Adipocyte (in vitro differentiated cells): ENCODE data around the gene ZBTB20.

Experiments
- DNase-seq: peaks from one replicate; pipeline ENCODE4 v3.0.0-alpha.2; 2015; ENCODE audit warnings: low read depth
- H3K27me3 ChIP-seq: replicated peaks from 2 replicates; pipeline ENCODE4 v1.7.0; 2013; ENCODE audit warnings: mild to moderate bottlenecking, low read length, moderate library complexity; ENCODE audit not compliant: control insufficient read depth, insufficient read depth
- H3K36me3 ChIP-seq: 2 replicates; pipeline ENCODE4 v1.7.0; 2013; ENCODE audit warnings: low read length, mild to moderate bottlenecking, moderate library complexity; ENCODE audit not compliant: control insufficient read depth, insufficient read depth, severe bottlenecking
- H3K4me1 ChIP-seq: 2 replicates; pipeline ENCODE4 v1.7.0; 2013; ENCODE audit warnings: mild to moderate bottlenecking, low read length, moderate library complexity; ENCODE audit not compliant: control insufficient read depth, insufficient read depth
- H3K4me3 ChIP-seq: 2 replicates; pipeline ENCODE4 v1.7.0; 2013; ENCODE audit warnings: mild to moderate bottlenecking, low read length, moderate library complexity
- H3K9ac ChIP-seq: 2 replicates; pipeline ENCODE4 v1.7.0; 2013; ENCODE audit warnings: mild to moderate bottlenecking, low read length, moderate library complexity
- H3K9me3 ChIP-seq: 2 replicates; pipeline ENCODE4 v1.7.0; 2013; ENCODE audit warnings: mild to moderate bottlenecking, low read length, moderate library complexity; ENCODE audit not compliant: control insufficient read depth

The ZBTB20 gene

DNA sequence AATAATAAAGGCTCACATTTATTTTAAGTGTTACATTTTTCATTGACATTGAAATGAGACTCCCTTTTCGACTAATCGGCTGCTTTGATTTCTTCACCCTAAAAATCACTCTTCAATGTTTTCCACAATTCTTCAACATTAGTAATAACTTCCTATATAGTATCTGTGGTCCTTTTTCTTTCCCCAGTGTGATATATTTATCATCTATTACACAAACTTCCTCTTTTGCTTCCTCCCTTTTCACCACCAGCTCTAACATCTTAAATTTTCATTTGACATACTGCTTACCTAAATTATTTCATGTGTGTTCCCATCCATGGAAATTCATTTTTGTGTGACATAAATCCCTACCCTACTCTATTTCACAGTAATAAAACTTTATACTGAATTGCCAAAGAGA, 608.9 kb downstream of the ZBTB20 start:
- Histone ChIP-seq H3K27me3 (no peaks in the 10 kb centered on the region), H3K4me1 (no peaks in the 10 kb centered on the region), H3K9me3 (no peaks in the 10 kb centered on the region), H3K4me3 (no peak overlapping the region), H3K9ac (no peak overlapping the region), H3K36me3 (no peaks in the 10 kb centered on the region)
- no peak for DNase-seq

DNA sequence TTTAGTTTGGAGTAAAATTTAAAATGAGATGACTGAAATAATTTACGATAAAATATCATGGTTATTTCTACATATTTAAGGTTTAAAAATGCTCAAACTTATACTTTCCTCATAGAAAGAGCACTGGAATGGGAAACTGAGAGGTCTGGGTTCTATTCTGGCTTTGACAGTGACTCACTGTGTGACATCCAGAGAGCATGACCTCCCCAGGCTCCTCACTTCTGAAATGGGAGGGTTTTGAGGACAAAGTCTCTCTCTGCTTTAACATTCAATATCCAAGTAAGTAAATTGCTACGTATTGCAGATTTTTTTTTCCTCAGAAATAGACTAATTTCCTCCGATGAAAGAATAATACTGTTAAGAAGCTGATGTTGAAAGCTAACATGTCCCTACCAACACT, 618.6 kb downstream of the ZBTB20 start:
- H3K4me3 ChIP-seq, result no peak overlapping the region
- DNase-seq, result no peak
- no peaks in the 10 kb centered on the region for H3K27me3 ChIP-seq
- H3K9me3 ChIP-seq, result no peaks in the 10 kb centered on the region
- no peak overlapping the region for H3K9ac ChIP-seq
- peaks cover 12% of the 10 kb centered on the region for H3K4me1 ChIP-seq
- peaks cover 12% of the 10 kb centered on the region for H3K36me3 ChIP-seq

DNA sequence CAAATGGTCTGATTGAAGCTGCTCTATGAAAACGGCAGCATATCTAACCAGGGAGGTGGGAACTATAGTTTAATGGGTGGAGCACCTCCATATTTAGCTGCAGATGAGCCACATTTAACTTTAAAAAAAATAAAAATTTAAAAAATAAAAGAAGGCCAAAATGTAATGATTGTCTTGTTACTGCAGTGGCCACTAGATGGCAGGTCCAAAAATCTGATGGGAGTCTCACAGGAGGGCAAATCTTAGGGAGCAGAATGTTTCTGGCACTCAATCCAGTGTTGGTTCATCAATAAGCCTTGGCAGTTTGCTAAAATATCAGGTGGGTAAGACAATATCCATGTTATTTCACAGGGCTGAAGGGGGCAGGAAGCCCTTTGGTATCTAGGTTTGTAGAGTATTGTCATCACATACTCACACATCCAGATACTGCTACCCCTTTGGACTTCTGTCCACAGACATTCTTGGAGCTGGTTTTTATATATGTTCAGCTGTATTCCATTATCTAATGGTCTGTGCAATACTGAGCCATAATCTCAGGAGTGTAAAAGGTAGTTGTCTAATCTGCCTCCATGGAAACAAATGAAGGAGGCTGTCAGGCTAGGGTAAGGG, 619.9 kb downstream of the ZBTB20 start:
- H3K4me1 ChIP-seq, result peaks cover 12% of the 10 kb centered on the region
- peak overlapping the region; percentile 39 for H3K9ac ChIP-seq
- peaks cover 7% of the 10 kb centered on the region for H3K36me3 ChIP-seq
- H3K27me3 ChIP-seq, result no peaks in the 10 kb centered on the region
- no peak overlapping the region for H3K4me3 ChIP-seq
- DNase-seq, result peak; percentile 36
- no peaks in the 10 kb centered on the region for H3K9me3 ChIP-seq

DNA sequence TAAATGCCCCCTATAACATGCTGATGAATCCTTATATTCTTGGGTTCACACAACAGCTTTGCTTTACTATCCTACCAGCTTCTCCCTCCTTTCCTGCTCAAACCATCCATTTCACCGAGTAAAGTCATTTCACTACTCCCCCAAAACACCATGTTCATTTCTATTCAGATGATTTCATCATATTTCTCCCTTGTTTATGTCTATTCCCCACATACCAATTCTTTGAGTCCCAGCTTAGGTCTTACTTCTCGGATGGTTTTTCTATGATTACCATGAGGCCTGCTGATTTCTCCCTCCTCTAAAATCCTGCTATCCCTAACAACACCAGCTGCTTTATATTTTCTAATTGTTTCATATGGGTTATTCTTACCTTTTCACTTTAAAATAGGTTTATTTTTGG, 621.8 kb downstream of the ZBTB20 start:
- Histone ChIP-seq H3K27me3 (no peaks in the 10 kb centered on the region), H3K4me1 (peaks cover 12% of the 10 kb centered on the region), H3K9ac (no peak overlapping the region), H3K4me3 (no peak overlapping the region), H3K9me3 (no peaks in the 10 kb centered on the region), H3K36me3 (peaks cover 7% of the 10 kb centered on the region)
- peak; percentile 30 for DNase-seq

DNA sequence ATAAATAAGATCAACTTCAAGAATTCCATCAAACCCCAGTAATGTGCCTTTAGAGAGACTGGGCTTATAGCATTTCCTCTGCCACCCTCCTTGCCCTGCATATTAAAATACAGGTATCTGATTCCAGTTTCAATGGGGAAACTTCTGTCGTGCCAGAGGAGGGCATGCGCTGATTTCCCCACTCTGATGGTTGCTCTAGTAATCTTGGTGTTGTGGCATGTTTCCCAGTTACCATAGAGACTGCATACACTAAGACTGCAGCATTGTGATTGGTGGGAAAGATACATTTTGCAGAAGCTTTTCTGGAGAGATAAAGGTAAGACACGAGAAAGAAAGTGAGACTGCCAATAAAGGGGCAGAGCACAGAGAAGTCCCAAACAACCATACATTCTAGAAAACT, 627.7 kb downstream of the ZBTB20 start:
- H3K36me3 ChIP-seq, result no peaks in the 10 kb centered on the region
- H3K4me1 ChIP-seq, result peaks cover 21% of the 10 kb centered on the region
- no peaks in the 10 kb centered on the region for H3K9me3 ChIP-seq
- no peak overlapping the region for H3K9ac ChIP-seq
- no peaks in the 10 kb centered on the region for H3K27me3 ChIP-seq
- no peak overlapping the region for H3K4me3 ChIP-seq
- peak; percentile 59 for DNase-seq

DNA sequence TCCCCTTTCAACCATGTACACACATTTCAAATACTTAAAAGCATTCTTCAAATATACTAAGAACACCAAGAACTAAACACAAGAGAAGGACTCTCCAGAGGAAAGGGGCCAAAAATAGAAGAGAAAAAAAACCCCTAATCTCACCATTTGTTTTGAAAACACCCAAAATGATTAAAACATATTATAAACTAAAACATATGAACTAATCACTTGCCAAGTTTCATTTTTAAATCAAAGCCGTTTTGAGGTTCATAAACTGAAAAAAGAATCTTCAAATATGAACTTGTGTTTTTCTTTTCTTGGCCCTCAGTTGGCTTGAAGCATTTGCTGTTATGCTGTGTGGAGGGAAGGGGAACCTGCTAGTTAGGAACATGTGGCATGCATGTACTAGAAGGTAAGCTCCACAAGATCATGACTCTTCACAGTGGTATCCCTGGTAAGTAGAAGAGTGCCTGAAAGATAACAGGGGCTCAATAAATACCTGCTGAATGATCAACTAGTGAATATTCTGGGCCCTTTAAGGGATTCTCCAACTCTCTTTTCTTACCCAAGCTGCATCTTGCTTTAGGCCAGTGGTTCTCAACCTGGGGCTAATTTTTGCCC, 628.8 kb downstream of the ZBTB20 start:
- Histone ChIP-seq H3K9ac (no peak overlapping the region), H3K4me1 (peaks cover 21% of the 10 kb centered on the region), H3K27me3 (no peaks in the 10 kb centered on the region), H3K4me3 (no peak overlapping the region), H3K36me3 (peaks cover 2% of the 10 kb centered on the region), H3K9me3 (no peaks in the 10 kb centered on the region)
- DNase-seq, result peak; percentile 32

DNA sequence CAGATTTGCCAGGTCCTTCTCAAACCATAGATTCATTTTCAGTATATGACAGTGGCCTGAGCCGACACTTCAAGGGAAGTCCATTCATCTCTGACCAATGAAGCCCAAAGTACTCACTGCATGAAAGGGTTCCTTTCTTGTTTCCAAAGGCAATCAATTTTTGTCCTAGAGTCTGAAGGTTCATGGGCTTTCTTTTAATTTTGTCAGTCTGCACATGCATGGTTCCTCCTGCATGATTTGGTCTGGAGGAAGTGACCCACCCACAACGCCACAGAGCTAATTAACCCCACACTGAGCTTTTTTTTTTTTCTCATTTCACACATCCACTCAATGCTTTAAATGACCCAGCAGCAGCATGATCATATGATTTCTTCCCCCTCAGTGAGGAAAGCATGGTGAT, 636.9 kb downstream of the ZBTB20 start:
- peaks cover 40% of the 10 kb centered on the region for H3K4me1 ChIP-seq
- H3K9ac ChIP-seq, result no peak overlapping the region
- H3K4me3 ChIP-seq, result no peak overlapping the region
- H3K27me3 ChIP-seq, result no peaks in the 10 kb centered on the region
- no peaks in the 10 kb centered on the region for H3K9me3 ChIP-seq
- peaks cover 8% of the 10 kb centered on the region for H3K36me3 ChIP-seq
- DNase-seq, result no peak

DNA sequence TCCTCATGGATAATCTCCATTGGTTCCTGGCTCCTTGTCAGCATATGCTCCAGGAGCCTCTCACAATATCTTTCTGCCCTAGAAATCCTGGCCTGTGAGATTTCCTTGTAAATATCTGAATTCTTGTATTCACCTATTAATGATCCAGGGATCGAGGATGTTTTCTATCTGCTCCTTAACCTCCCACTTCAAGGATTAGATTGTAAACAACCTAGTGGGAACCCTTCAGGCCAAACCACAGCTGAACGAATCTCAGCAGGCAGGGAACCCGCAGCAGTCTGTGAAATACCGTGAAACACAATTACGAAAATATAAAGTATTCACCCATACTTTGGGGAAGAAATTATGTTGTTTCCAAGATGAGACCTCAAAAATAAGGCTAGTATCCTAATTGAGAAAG, 637.3 kb downstream of the ZBTB20 start:
- Histone ChIP-seq H3K4me1 (peaks cover 45% of the 10 kb centered on the region), H3K9me3 (no peaks in the 10 kb centered on the region)
- DNase-seq, result no peak

DNA sequence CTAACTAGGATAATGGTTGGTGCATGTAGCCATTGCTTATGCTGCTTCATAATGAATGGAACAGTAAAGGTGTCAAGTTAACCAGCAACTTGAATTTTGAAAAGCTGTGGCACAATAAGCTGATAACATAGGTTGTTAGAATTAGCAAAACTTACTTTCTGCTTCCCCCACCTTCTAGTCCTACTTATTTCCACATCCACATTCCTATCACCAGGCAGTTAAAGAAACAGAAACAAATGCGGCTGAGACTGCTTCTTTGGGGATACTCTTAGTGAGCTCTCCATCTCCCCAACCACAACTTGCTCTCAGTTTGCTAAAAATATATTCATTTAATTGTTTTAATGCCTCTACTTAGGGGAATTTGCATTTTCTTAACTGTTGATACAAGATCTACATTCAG, 638.1 kb downstream of the ZBTB20 start:
- peaks cover 52% of the 10 kb centered on the region for H3K4me1 ChIP-seq
- peak; percentile 54 for DNase-seq

More for the DNA sequence above, 637.3 kb downstream of the ZBTB20 start:
- Histone ChIP-seq H3K36me3 (peaks cover 8% of the 10 kb centered on the region), H3K9ac (no peak overlapping the region), H3K4me3 (no peak overlapping the region), H3K27me3 (no peaks in the 10 kb centered on the region)

DNA sequence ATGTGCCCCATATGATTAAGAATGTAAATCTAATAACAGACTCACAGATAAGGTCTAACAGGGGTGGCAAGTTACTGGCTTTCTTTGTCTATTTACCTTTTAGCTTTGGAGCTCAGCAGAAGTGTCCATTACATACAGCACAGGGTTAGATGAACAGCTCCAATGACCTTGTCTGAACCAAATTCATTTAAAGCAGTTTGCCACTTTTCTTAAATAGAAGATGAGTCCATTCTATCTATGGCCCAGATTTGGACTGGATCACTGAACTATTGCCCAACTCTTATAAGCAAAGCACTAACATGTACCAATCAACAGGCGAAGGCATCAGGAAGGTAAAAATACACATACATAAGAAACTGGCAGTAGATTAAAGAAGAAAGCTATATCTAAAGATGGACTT, 638.9 kb downstream of the ZBTB20 start:
- DNase-seq, result no peak
- H3K9ac ChIP-seq, result peak overlapping the region; percentile 16
- peaks cover 53% of the 10 kb centered on the region for H3K4me1 ChIP-seq
- no peaks in the 10 kb centered on the region for H3K27me3 ChIP-seq
- no peaks in the 10 kb centered on the region for H3K9me3 ChIP-seq
- peak overlapping the region; percentile 4 for H3K4me3 ChIP-seq
- H3K36me3 ChIP-seq, result peaks cover 4% of the 10 kb centered on the region

More for the DNA sequence above, 638.1 kb downstream of the ZBTB20 start:
- no peak overlapping the region for H3K9ac ChIP-seq
- H3K27me3 ChIP-seq, result no peaks in the 10 kb centered on the region
- peak overlapping the region; percentile 4 for H3K4me3 ChIP-seq
- H3K9me3 ChIP-seq, result no peaks in the 10 kb centered on the region
- H3K36me3 ChIP-seq, result peaks cover 8% of the 10 kb centered on the region

DNA sequence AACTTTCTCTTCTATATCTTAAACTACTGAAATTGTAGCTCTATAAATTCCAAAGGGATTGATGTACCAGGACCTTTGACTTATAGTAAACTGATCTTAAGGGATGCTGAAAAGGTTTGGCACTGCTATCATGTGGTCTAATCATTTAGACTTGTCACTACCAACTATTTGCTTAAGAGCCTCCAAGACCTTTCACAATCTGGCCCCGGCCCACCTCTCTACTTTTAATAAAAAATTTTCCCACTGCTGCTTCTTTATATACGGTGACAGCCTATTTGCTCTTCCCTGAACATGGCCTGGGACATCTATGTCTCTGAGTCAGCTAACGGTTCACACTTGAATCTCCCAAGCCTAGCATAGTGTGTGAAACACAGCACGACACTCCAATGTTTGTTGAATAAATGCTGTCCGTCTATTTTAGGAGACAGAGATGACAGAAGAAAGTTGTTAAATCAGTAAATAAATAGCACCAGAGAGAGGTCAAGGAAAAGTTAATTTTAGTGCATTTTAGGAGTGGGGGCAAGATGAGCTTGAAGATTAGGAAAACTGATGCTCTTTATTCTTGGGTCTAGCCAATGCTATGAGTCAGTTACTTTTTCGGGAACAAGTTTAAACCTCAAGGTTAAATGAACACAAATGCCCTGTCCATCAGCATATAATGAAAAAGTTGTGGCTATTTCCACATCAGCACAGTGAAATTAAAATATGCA, 640.3 kb downstream of the ZBTB20 start:
- DNase-seq, result peak; percentile 74
- Histone ChIP-seq H3K9me3 (no peaks in the 10 kb centered on the region), H3K36me3 (no peaks in the 10 kb centered on the region), H3K9ac (peak overlapping the region; percentile 42), H3K4me1 (peaks cover 53% of the 10 kb centered on the region), H3K4me3 (peak overlapping the region; percentile 49), H3K27me3 (no peaks in the 10 kb centered on the region)
